Measurements from ENCODE around the gene CEBPA.
"Not testable (repeated sequence)": the region's sequence is repeated elsewhere in the genome, so short reads cannot be mapped to it uniquely, and the experiment has no call there.

The CEBPA gene

DNA sequence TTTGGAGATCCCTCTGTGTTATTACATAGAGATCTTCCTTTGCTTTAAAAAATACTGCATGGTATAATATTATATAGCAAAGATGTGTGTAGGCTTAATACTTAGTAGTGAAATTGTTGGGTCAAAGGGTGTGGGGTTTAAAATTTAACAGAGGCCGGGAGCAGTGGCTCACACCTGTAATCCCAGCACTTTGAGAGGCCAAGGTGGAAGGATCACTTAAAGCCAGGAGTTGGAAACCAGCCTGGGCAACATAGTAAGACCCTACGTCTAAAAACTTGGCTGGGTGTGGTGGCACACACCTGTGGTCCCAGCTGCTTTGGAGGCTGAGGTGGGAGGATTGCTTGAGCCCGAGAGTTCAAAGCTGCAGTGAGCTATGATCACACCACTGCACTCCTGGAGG is 22.3 kb upstream of the CEBPA start:
- no peak for DNase-seq (ENCODE audit: low read depth)

DNA sequence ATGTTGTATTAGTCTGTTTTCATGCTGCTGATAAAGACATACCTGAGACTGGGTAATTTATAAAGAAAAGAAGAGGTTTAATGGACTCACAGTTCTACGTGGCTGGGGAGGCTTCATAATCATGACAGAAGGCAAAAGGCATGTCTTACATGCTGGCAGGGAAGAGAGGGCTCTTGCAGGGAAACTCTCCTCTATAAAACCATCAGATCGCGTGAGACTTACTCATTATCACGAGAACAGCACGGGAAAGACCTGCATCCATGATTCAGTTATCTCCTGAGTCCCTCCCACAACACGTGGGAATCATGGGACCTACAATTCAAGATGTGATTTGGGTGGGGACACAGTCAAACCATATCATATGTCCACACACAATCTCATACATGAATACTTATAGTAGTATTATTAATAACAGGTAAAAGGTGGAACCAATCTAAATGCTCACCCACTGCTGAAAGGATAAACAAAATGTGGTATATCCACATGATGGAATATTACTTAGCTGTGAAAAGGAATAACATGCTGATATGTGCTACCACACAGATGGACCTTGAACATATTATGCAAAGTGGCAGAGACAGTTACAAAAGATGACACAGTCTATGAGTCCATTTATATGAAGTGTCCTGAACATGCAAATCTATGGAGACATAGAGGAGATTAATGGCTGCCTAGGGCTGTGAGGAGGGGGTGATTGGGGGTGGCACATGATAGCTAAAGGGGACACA is 20.9 kb upstream of the CEBPA start:
- DNase-seq (ENCODE audit: low read depth): no peak

DNA sequence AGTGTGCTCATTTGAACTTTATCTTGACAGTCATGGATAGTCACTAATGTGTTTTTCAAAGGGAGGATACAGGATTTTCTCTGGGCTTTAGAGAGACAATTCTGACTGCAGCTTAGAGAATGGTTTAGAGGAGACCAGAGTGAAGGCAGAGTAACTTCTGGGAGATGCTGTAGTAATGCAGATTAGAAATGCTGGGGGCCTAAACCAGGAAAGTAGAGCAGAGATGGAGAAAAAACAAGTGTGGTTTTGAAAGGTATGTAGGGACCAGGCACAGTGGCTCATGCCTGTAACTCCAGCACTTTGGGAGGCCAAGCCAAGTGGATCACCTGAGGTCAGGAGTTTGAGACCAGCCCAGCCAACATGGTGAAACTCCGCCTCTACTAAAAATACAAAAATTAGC is 18.3 kb upstream of the CEBPA start:
- DNase-seq (ENCODE audit: low read depth): no peak

DNA sequence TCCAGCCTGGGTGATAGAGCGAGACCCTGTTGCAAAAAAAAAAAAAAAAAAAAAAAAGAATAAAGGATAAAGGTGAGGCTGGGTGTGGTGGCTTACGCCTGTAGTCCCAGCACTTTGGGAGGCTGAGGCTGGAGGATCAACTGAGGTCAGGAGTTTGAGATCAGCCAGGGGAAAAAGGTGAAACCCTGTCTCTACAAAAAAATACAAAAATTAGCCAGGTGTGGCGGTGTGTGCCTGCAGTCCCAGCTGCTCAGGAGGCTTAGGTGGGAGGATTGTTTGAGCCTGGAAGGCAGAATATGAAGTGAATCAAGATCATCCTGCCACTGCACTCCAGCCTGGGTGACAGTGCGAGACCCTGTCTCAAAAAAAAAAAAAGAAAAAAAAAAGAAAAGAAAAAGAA is 15.7 kb upstream of the CEBPA start:
- not testable (repeated sequence) for DNase-seq (ENCODE audit: low read depth)

DNA sequence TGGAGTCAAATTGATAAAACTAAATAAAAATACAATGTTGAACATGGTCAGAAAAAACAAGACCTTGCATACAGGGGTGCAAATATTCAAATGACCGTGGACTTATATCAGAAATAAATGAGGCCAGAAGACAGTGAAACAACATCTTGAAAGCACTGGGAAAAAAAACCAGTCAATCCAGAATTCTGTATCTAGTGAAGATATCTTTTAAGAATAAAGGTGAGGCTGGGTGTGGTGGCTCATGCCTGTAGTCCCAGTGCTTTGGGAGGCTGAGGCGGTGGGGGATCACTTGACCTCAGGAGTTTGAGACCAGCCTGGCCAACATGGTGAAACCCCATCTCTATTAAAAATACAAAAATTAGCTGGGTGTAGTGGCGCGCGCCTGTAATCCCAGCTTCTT is 15.2 kb upstream of the CEBPA start:
- DNase-seq (ENCODE audit: low read depth): no peak

DNA sequence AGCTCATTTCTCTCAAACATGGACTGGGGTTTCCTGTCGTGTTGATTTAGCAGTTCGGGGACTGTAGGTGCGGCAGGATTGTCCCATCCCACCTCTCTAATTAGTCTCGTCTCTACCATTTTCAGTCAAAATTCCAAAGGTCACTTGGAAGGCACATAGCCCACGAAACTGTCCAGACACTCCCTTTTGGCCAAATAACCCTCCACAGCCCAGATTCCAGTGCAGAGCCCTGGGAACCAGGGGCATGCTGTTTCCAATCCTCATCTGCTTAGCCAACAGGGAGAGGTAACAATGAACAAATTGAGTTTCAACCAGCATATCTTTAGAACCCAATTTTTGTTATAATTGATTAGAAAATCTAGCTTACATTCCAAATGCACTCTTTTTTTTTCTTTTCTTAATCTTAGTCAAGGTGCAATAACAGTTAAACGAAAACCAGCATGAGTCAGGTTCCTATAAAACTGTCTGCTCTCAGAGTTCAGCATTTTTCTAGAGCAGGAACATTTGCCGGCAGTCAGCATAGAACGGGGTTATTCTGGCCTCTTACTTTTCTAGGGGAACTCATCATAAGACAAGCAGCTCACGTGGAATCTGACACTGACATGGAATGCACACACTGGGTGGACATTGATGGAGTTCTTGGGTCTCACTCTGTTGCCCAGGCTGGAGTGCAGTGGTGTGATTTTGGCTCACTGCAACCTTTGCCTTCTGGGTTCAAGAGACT is 14.4 kb upstream of the CEBPA start:
- DNase-seq (ENCODE audit: low read depth): no peak

DNA sequence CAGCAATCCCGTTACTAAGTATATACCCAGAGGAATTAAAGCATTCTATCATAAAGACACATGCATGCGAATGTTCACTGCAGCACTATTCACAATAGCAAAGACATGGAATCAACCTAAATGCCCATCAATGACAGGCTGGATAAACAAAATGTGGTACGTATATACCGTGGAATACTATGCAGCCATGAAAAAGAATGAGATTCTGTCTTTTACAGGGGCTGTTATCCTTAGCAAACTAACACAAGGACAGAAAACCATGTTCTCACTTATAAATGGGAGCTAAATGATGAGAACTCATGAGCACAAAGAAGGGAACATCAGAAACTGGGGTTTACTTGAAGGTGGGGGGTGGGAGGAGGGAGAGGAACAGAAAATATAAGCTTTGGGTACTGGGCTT is 10.5 kb upstream of the CEBPA start:
- DNase-seq (ENCODE audit: low read depth): not testable (repeated sequence)

DNA sequence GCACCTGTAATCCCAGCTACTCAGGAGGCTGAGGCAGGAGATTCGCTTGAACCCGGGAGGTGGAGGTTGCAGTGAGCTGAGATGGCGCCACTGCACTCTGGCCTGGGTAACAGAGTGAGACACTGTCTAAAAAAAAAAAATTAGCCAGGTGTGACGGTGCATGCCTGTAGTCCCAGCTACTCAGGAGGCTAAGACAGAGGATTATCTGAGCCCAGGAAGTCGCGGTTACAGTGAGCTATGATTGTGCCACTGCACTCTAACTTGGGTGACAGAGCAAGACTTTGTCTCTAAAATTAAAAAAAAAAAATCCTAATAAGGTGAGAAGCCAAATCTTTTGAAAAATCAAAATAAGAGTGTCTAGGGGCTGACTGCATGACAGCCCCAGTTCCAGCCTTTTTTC is 9.7 kb upstream of the CEBPA start:
- no peak for DNase-seq (ENCODE audit: low read depth)

DNA sequence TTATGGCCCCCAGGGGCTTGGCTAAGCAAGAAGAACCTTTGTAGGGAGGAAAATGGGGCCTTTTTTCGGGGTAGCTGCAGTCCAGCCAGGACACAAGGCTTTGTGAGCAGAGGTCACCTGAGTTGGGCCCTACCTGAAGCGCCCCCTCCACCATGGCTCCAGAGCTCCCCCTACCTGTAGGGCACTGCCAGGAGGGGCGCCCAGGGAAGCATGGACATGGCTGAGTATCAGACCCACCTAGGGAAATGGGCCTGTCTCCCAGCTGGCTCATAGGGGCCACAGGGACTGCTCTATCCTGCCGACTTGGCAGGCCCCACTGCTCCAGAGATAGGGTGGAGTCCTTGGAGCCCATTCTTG is 9.0 kb upstream of the CEBPA start:
- no peak for DNase-seq (ENCODE audit: low read depth)

DNA sequence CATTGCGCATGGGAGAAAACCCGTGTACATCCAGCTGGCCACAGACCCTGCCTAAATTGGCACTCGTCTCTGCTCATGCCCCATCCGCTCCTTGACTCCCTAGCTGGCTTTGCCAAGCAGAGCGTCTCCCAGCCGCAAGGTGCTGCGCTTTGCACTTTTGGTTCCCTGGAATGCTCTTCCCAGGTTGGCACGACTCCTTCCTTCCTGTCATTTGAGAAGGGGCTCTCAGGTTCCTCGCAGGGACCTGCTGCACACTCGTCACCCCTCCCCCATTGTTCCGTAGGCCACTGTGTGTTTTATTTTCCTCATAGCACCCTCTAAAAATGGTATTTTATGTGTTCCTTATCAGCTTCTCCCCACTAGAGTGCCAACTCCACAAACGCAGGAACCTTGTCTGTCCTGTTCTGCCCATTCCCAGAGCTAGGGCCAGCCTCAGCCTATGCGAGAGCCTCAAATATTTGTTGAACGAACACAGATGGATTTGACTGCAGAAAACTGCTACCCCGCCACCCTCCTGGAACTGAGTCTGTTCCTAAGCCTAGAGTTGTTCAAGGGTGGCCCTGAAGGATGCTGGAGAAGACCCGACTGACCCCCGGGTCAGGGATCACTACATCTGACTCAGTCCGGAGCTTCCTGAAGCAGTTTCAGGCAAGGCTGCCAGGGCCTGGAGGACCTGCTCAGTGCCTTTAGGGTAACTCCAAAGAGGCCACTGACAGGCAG is 8.4 kb upstream of the CEBPA start:
- DNase-seq (ENCODE audit: low read depth): no peak

DNA sequence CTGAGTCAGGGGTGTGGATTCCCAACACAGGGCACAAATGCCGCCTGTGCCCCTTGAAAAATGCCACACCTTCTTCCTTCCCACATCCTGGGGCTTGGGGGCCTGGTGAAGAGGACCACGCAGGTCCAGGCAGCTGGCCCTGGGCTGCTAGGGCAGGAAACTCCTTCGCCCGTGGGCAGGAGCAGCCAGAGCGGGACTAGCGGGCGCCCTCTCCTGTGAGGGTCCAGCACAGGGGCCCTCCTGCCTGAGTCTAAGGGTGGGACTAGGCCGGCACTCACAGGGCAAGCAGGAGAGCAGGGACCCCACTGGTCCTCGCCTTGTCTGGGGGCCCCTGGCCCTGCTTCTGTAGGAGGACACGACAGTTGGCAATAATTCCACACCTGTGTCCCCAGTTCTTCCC is 7.5 kb upstream of the CEBPA start:
- DNase-seq (ENCODE audit: low read depth): no peak

DNA sequence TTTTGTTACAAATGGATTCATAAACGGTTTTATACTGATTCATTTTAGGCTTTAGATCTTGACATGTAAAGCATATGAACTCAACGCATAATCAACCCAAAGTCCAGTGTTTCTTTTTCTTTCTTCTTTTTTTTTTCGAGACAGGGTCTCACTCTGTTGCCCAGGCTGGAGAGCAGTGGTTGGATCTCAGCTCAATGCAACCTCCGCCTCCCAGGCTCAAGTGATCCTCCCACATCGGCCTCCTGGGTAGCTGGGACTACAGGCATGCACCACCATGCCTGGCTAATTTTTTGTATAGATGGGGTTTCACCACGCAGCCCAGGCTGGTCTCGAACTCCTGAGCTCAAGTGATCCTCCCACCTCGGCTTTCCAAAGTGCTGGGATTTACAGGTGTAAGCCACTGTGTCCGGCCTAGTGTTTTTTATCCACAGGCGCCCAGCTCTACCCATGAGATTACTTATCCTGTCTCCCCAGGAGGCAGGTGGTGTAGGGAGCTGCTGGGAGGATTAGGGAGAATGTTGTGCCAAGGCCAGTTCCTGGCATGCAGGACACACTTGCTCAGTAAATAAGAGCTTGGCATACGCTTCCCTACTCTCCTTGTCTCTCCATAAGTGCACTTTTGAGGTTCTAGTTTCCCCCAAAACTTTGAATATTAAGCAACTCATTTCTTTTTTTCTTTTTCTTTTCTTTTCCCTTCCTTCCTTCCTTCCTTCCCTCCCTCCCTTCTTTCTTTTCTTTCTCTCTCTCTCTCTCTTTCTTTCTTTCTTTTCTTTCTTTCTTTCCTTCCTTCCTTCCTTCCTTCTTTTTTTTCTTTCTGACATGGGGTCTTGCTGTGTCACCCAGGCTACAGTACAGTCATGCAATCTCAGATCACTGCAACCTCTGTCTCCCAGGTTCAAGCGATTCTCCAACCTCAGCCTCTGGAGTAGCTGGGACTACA is 4.8 kb upstream of the CEBPA start:
- no peak for DNase-seq (ENCODE audit: low read depth)

DNA sequence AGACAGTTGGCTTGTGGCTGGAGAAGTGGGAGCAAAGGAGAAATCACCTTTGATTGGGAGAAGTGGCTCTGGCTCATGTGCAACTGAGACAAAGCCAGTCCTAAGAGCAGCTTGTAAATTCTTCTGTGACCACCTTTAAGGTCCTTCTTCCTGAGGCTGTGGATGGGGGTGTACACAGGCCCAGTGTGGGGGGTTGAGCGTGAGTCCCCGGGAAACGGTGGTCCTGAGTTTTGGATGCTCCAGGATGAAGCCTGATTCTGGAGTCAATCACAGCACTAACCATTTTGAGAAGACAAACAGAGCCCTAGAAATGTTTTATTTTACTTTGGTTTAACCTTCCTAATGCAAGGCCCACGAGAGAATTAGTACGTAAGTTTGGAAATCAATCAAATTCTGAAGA is 3.9 kb upstream of the CEBPA start:
- DNase-seq (ENCODE audit: low read depth): no peak

DNA sequence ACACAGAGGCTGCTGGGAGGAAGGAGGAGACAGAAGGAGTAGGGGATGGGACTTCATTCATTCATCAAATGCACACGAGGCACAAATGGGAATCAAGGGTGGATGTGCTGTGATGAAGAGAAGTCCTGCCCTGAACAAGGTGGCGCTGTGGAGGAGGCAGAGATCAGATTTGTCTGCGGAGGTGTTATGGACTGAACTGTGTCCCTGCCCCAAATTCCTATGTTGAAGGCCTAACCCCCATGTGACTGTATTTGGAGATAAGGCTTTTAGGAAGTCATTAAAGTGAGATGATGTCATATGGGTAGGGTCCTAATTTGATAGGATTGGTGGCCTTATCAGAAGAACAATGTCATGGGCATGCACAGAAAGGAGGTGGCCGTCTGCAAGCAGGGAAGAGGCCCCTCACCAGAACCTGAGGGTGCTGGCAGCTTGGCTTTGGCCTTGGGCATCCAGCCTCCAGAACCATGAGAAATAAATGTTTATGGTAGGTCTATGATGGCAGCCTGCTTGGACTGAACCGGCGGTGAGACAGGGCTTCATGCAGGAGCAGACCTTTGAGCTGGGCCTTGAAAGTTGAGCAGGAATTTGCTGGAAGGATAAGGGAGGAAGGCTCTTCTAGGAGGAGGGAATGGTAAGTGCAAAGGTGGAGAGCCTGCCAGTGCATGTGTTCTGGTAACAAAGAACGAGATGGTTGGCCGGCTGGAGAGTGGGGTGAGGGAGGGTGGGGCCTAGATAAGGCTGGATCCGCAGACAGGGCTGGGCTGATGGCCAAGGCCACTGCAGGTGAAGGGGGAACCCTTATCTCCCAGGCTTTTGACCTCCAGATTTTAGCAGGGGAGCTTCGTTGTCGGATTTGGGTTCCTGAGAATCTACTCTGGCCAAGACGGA is 2.7 kb upstream of the CEBPA start:
- no peak for DNase-seq (ENCODE audit: low read depth)

DNA sequence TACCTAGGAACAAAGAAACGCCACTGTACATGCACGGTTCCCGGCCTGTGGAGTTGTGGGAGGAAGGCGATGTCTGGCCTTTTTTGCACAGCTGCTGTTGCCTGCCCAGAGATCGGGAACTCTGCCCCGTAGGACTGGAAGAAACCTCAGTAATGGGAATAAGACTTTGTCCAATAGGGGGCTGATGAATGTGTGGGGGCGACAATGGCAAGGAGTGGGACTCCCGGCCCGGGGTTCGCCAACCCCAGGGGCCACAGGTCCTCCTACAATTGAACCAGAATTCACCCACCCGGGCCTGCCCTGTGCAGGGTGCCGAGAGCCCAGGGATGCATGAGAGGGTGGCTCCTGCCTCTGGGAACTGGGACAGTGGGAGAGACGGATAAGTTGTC is 2.0 kb upstream of the CEBPA start:
- no peak for DNase-seq (ENCODE audit: low read depth)

DNA sequence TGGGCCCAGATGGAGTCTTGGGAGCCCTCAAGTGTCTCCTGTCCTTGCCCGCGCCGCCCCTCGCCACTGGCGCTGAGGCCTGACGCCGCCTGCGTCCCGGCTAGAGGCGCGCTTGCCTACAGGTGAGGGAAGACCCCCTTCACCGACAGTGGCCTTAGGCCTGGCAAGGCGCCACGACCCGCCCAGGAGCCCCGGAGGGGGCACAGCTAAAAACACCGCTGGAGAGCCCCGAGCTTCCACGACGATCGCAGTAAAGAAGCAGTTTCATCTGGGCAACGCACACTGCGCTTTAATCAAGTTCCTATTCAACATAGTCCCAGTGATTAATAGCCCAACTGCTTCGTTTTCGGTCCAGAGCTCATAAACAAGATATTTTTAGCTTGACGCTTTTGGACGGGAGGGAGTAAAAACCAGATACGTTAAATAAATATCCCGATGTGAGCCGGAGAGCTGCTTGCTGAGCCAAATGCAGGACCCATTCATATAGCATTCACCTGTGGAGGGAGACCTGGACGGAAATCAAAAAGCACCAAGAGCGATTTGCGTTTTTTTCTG is 1.5 kb upstream of the CEBPA start:
- no peak for DNase-seq (ENCODE audit: low read depth)

DNA sequence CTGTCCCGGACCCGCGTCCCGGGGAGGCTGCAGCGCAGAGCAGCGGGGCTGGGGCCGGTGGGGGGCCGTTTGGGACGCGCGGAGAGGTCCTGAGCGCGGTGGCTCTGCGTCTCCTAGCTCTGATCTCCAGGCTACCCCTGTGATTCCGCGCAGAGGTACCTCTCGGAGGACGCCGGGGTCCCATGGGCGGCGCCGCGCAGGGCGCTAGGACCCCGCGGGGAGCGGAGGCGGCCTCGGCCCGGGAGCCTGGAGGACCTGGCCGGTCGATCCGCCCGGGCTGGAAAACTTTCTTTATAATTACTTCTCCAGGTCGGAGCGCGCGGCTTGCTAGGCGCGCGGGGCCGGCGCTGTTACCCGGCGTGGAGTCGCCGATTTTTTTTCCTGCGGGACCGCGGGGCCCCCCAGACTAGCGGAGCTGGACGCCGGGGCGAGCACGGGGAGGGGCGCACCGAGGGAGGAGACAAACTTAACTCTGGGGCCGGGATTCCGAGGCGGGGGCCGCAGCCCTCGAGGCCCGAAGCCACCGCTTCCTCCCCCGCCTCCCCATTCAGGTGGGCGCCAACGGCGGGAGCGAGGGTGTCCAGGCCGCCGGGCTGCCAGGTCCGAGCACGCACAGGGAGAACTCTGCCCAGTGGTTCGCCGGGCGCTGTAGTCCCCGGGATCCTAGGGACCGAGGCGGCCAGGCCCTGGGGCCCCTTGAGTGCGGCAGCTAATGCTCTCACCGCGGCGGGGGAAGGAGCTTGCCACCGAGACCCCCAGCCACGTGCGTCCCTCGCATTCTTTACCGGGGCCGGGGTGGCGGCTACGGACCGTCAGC is 848 bp upstream of the CEBPA start:
- no peak for DNase-seq (ENCODE audit: low read depth)

DNA sequence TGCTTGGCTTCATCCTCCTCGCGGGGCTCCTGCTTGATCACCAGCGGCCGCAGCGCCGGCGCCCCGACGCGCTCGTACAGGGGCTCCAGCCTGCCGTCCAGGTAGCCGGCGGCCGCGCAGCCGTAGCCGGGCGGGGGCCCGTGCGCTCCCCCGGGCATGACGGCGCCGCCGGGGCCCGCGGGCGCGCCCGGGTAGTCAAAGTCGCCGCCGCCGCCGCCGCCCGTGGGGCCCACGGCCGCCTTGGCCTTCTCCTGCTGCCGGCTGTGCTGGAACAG is 497 bp downstream of the CEBPA start:
- no peak for DNase-seq (ENCODE audit: low read depth)

DNA sequence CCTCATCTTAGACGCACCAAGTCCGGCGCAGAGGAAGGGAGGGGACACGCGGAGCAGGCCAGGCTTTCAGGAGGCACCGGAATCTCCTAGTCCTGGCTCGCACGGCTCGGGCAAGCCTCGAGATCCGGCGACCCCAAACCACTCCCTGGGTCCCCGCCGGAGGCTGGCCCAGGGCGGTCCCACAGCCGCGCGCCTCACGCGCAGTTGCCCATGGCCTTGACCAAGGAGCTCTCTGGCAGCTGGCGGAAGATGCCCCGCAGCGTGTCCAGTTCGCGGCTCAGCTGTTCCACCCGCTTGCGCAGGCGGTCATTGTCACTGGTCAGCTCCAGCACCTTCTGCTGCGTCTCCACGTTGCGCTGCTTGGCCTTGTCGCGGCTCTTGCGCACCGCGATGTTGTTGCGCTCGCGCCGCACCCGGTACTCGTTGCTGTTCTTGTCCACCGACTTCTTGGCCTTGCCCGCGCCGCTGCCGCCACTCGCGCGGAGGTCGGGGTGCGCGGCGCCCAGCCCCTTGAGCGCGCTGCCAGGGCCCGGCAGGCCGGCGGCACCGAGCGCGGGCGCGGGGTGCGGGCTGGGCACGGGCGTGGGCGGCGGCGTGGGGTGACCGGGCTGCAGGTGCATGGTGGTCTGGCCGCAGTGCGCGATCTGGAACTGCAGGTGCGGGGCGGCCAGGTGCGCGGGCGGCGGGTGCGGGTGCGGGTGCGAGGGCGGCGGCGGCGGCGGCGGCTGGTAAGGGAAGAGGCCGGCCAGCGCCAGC is 1.0 kb downstream of the CEBPA start:
- no peak for DNase-seq (ENCODE audit: low read depth)

DNA sequence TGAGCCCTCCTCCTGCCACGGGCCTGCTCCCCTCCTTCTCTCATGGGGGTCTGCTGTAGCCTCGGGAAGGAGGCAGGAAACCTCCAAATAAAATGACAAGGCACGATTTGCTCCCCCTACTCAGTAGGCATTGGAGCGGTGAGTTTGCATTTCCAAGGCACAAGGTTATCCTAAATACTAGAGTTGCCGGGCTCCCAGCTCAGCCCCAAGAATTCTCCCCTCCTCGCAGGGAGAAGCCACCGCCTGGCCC is 1.5 kb downstream of the CEBPA start:
- DNase-seq (ENCODE audit: low read depth): no peak
